Left renal cortex interstitium (tissue), 4 donors: ENCODE results near the gene SHROOM3. TPM values are rescaled to one million over a fixed set of nuclear protein-coding genes. Genes with fewer than 3 reads are reported as not detected.

ENCODE experiments used
- DNase-seq, 4 donors: peaks; one replicate each; pipeline ENCODE4 v3.0.0-alpha.2; 2013; ENCODE audit warnings: low read depth in 4 of 4, low spot score in 2 of 4, missing footprints in 1 of 4
- polyA plus RNA-seq, 4 donors: library from polyadenylated mRNA; unstranded; fragments of 120-200 nt; gene quantifications; one replicate each; pipeline ENCODE4 v1.2.1, GENCODE V29; 2013; ENCODE audit not compliant: insufficient read length in 4 of 4

Gene SHROOM3
- polyA plus RNA-seq, 4 donors, result 31.8 to 45.9 (median 37.8) TPM

- no peak for DNase-seq
Observed at GRCh38 chr4:76614589-76614988, 179.6 kb downstream of the SHROOM3 start.

- DNase-seq, result no peak
Observed at GRCh38 chr4:76615999-76616398, 181.0 kb downstream of the SHROOM3 start.

GRCh38 chr4:76616526-76616925 is 181.5 kb downstream of the SHROOM3 start:
- no peak for DNase-seq

- no peak for DNase-seq
Observed at GRCh38 chr4:76620723-76621468, 185.9 kb downstream of the SHROOM3 start.

GRCh38 chr4:76622126-76622525 is 187.1 kb downstream of the SHROOM3 start:
- DNase-seq, result no peak

- DNase-seq, result no peak
Observed at GRCh38 chr4:76622717-76623116, 187.7 kb downstream of the SHROOM3 start.

GRCh38 chr4:76623217-76624045 is 188.4 kb downstream of the SHROOM3 start:
- DNase-seq, result no peak

GRCh38 chr4:76624241-76624681 is 189.2 kb downstream of the SHROOM3 start:
- peak in 2 of 4 donors; percentile 63 to 80 for DNase-seq

GRCh38 chr4:76624931-76625715 is 190.1 kb downstream of the SHROOM3 start:
- no peak for DNase-seq

- DNase-seq, result no peak
Observed at GRCh38 chr4:76626686-76627465, 191.8 kb downstream of the SHROOM3 start.

GRCh38 chr4:76628251-76628650 is 193.2 kb downstream of the SHROOM3 start:
- DNase-seq, result no peak

GRCh38 chr4:76630741-76631140 is 195.7 kb downstream of the SHROOM3 start:
- no peak for DNase-seq

- DNase-seq, result no peak
Observed at GRCh38 chr4:76634220-76634619, 199.2 kb downstream of the SHROOM3 start.

GRCh38 chr4:76637712-76638361 is 202.8 kb downstream of the SHROOM3 start:
- no peak for DNase-seq

GRCh38 chr4:76639288-76639687 is 204.3 kb downstream of the SHROOM3 start:
- DNase-seq, result no peak

GRCh38 chr4:76640353-76640910 is 205.4 kb downstream of the SHROOM3 start:
- no peak for DNase-seq

GRCh38 chr4:76641351-76641750 is 206.3 kb downstream of the SHROOM3 start:
- DNase-seq, result no peak

- DNase-seq, result no peak
Observed at GRCh38 chr4:76641758-76642157, 206.7 kb downstream of the SHROOM3 start.

GRCh38 chr4:76644831-76645485 is 209.9 kb downstream of the SHROOM3 start:
- no peak for DNase-seq
